ENCODE results near the gene GRAMD2B.
"Not testable (repeated sequence)": the region's sequence is repeated elsewhere in the genome, so short reads cannot be mapped to it uniquely, and the experiment has no call there.

The GRAMD2B gene

GRCh38 chr5:126454081-126454480, 30.9 kb downstream of the GRAMD2B start:
- DNase-seq, result no peak

- no peak for DNase-seq
Observed at GRCh38 chr5:126454535-126454934, 31.3 kb downstream of the GRAMD2B start.

- no peak for DNase-seq
Observed at GRCh38 chr5:126455264-126455663, 32.1 kb downstream of the GRAMD2B start.

GRCh38 chr5:126455728-126456127, 32.5 kb downstream of the GRAMD2B start:
- DNase-seq, result no peak

- DNase-seq, result no peak
Observed at GRCh38 chr5:126456217-126456820, 33.1 kb downstream of the GRAMD2B start.

GRCh38 chr5:126460459-126460858, 37.2 kb downstream of the GRAMD2B start:
- DNase-seq, result no peak

GRCh38 chr5:126460977-126461376, 37.8 kb downstream of the GRAMD2B start:
- no peak for DNase-seq

GRCh38 chr5:126461838-126462237, 38.6 kb downstream of the GRAMD2B start:
- DNase-seq, result no peak

- no peak for DNase-seq
Observed at GRCh38 chr5:126462239-126463014, 39.2 kb downstream of the GRAMD2B start.

- no peak for DNase-seq
Observed at GRCh38 chr5:126464016-126464415, 40.8 kb downstream of the GRAMD2B start.

- DNase-seq, result peak; percentile 71
Observed at GRCh38 chr5:126464959-126465358, 41.8 kb downstream of the GRAMD2B start.

GRCh38 chr5:126468091-126468490, 44.9 kb downstream of the GRAMD2B start:
- DNase-seq, result no peak

- DNase-seq, result no peak
Observed at GRCh38 chr5:126469536-126470316, 46.5 kb downstream of the GRAMD2B start.

GRCh38 chr5:126470529-126470928, 47.3 kb downstream of the GRAMD2B start:
- DNase-seq, result not testable (repeated sequence)

GRCh38 chr5:126471247-126471646, 48.0 kb downstream of the GRAMD2B start:
- no peak for DNase-seq

- no peak for DNase-seq
Observed at GRCh38 chr5:126471875-126472537, 48.8 kb downstream of the GRAMD2B start.

GRCh38 chr5:126472538-126472889, 49.3 kb downstream of the GRAMD2B start:
- no peak for DNase-seq

GRCh38 chr5:126477294-126478117, 54.3 kb downstream of the GRAMD2B start:
- DNase-seq, result no peak

- no peak for DNase-seq
Observed at GRCh38 chr5:126479810-126480209, 56.6 kb downstream of the GRAMD2B start.

- DNase-seq, result no peak
Observed at GRCh38 chr5:126480824-126481223, 57.6 kb downstream of the GRAMD2B start.

GRCh38 chr5:126481243-126481642, 58.0 kb downstream of the GRAMD2B start:
- DNase-seq, result no peak

- DNase-seq, result no peak
Observed at GRCh38 chr5:126482591-126482990, 59.4 kb downstream of the GRAMD2B start.

Data from NCI-H748 treated with DMSO at 0.1 percent for 48 hours (cell line).